Fibroblast of mammary gland (primary cell): ENCODE measurements around the gene FANCC.

Experiments used
- DNase-seq: peaks from one replicate; pipeline ENCODE4 v3.0.0-alpha.2; 2010; ENCODE audit warnings: low read depth
- H3K4me3 ChIP-seq: 2 replicates; pipeline ENCODE4 v1.5.1; 2011; ENCODE audit warnings: low read depth, mild to moderate bottlenecking, low read length, moderate library complexity; ENCODE audit not compliant: control insufficient read depth
- CTCF ChIP-seq: conservative IDR thresholded peaks from 2 replicates; pipeline ENCODE4 v1.5.1; 2011; ENCODE audit warnings: low read depth, low read length, inconsistent platforms; ENCODE audit not compliant: control insufficient read depth, insufficient read depth

The FANCC gene

GRCh38 chr9:95104581-95104960 lies 212.9 kb downstream of the FANCC start:
- DNase-seq = no peak
- TF ChIP-seq CTCF = no peak
- H3K4me3 ChIP-seq = no peak overlapping the region

GRCh38 chr9:95103871-95104580 lies 213.5 kb downstream of the FANCC start:
- H3K4me3 ChIP-seq = no peak overlapping the region
- no peak for TF ChIP-seq CTCF
- no peak for DNase-seq

GRCh38 chr9:95103281-95103771 lies 214.2 kb downstream of the FANCC start:
- no peak overlapping the region for H3K4me3 ChIP-seq
- DNase-seq = no peak
- peak; percentile 21 for TF ChIP-seq CTCF

GRCh38 chr9:95102572-95102971 lies 214.9 kb downstream of the FANCC start:
- no peak for DNase-seq
- H3K4me3 ChIP-seq = no peak overlapping the region
- no peak for TF ChIP-seq CTCF

- no peak for TF ChIP-seq CTCF
- H3K4me3 ChIP-seq = no peak overlapping the region
These were observed 215.5 kb downstream of the FANCC start for GRCh38 chr9:95102001-95102433.

GRCh38 chr9:95101326-95101725 lies 216.2 kb downstream of the FANCC start:
- no peak overlapping the region for H3K4me3 ChIP-seq
- DNase-seq = no peak
- TF ChIP-seq CTCF = no peak

More at GRCh38 chr9:95102001-95102433, 215.5 kb downstream of the FANCC start:
- no peak for DNase-seq
